GM18505 (cell line): ENCODE measurements around the gene LBX2.
A peak's percentile ranks its signal among the peaks of the same experiment; 100 is the strongest.
"Not testable (repeated sequence)": the region's sequence is repeated elsewhere in the genome, so short reads cannot be mapped to it uniquely, and the experiment has no call there.

Experiments used
- ATAC-seq: cut with Tn5 transposase; IDR thresholded peaks from one replicate; pipeline ENCODE4 v1.9.1; 2021; ENCODE audit not compliant: unreplicated experiment
- POLR2A ChIP-seq: IDR thresholded peaks from 4 replicates; pipeline ENCODE4 v1.6.1; 2011; ENCODE audit warnings: borderline replicate concordance; ENCODE audit not compliant: insufficient read depth, insufficient read length; ENCODE audit errors: extremely low read depth

Gene LBX2

GRCh38 chr2:74472086-74472944 lies 27.1 kb downstream of the LBX2 start, which contains the start of gene MRPL53:
Gene MRPL53 (minus strand): TSS chr2:74472680. CDS start chr2:74472660, 20 bp downstream.
- peak; percentile 84 for ATAC-seq
- TF ChIP-seq POLR2A = peak; percentile 94

- TF ChIP-seq POLR2A = no peak
- no peak for ATAC-seq
Observed at GRCh38 chr2:74471332-74472065, 27.9 kb downstream of the LBX2 start.

GRCh38 chr2:74470742-74471141 lies 28.7 kb downstream of the LBX2 start:
- not testable (repeated sequence) for ATAC-seq
- peak; percentile 18 for TF ChIP-seq POLR2A

- ATAC-seq = no peak
- TF ChIP-seq POLR2A = no peak
Observed at GRCh38 chr2:74464406-74464805, 35.0 kb downstream of the LBX2 start.

GRCh38 chr2:74462786-74463105 lies 36.7 kb downstream of the LBX2 start:
- ATAC-seq = no peak
- TF ChIP-seq POLR2A = no peak

- ATAC-seq = no peak
- no peak for TF ChIP-seq POLR2A
Observed at GRCh38 chr2:74462054-74462785, 37.2 kb downstream of the LBX2 start.

- no peak for TF ChIP-seq POLR2A
- no peak for ATAC-seq
Observed at GRCh38 chr2:74461187-74462053, 38.0 kb downstream of the LBX2 start.

GRCh38 chr2:74460187-74460586 lies 39.2 kb downstream of the LBX2 start:
- ATAC-seq = not testable (repeated sequence)

- TF ChIP-seq POLR2A = peak; percentile 9
- ATAC-seq = not testable (repeated sequence)
Observed at GRCh38 chr2:74459503-74460118, 39.8 kb downstream of the LBX2 start.

GRCh38 chr2:74458938-74459363 lies 40.5 kb downstream of the LBX2 start:
- TF ChIP-seq POLR2A = peak; percentile 12
- no peak for ATAC-seq

- no peak for TF ChIP-seq POLR2A
- peak; percentile 79 for ATAC-seq
Observed at GRCh38 chr2:74458132-74458937, 41.1 kb downstream of the LBX2 start, which contains the start of gene WBP1. Gene WBP1 (plus strand): TSS chr2:74458438. CDS start chr2:74458603, 165 bp downstream.
